ENCODE measurements around the gene THSD1.

GRCh38 chr13:52421216-52421615 is 15.2 kb upstream of the THSD1 start:
- TF ChIP-seq CTCF (IDR thresholded peaks at IDR 0.05; ENCODE audit: low read depth, low read length, missing input control), result no peak
- no peak for TF ChIP-seq RAD21 (IDR thresholded peaks at IDR 0.05)
- TF ChIP-seq YY1 (IDR thresholded peaks at IDR 0.05), result no peak
- TF ChIP-seq TAF1 (conservative IDR thresholded peaks at IDR 0.05), result no peak
- no peak for TF ChIP-seq REST (IDR thresholded peaks at IDR 0.05)
- no peak for TF ChIP-seq EGR1 (IDR thresholded peaks at IDR 0.05; ENCODE audit: low read depth in 2 of 2)
- TF ChIP-seq JUND (IDR thresholded peaks at IDR 0.05), result no peak
- no peak for TF ChIP-seq RXRA (IDR thresholded peaks at IDR 0.05)
- no peak for TF ChIP-seq ATF3 (IDR thresholded peaks at IDR 0.05)
- no peak for TF ChIP-seq FOXA2 (IDR thresholded peaks at IDR 0.05)
- no peak for TF ChIP-seq ZBTB33 (IDR thresholded peaks at IDR 0.05)
- no peak for TF ChIP-seq SP1 (IDR thresholded peaks at IDR 0.05)
- TF ChIP-seq GABPA (IDR thresholded peaks at IDR 0.05 in 1 of 2, conservative IDR thresholded peaks at IDR 0.05 in 1 of 2), result no peak

Measured in liver (tissue), 3 donors.